HEK293T (cell line): ENCODE results near the gene PAX2.
A peak's percentile ranks its signal among the peaks of the same experiment; 100 is the strongest.

Experiments used
- CTCF ChIA-PET: fragments of 350-600 bp; formaldehyde crosslinking; extraction: SDS; loops from one replicate; lab custom pipeline; 2021; ENCODE audit warnings: antibody characterized with exemption, inconsistent platforms; lab: Yijun Ruan, JAX
- POLR2A ChIA-PET: fragments of 350-600 bp; formaldehyde crosslinking; extraction: SDS; loops from one replicate; lab custom pipeline; 2020; ENCODE audit warnings: antibody characterized with exemption, inconsistent platforms; lab: Yijun Ruan, JAX
- DNase-seq: peaks from one replicate; pipeline ENCODE4 v3.0.0; 2012; ENCODE audit warnings: mixed read lengths; ENCODE audit errors: extremely low spot score
- BHLHE40 ChIP-seq: fragments of 450-650 bp; IDR thresholded peaks from 2 replicates; pipeline ENCODE4 v1.6.1; 2016; ENCODE audit warnings: mild to moderate bottlenecking, moderate library complexity, borderline replicate concordance
- CTBP1 ChIP-seq: fragments of 450-650 bp; IDR thresholded peaks from 2 replicates; pipeline ENCODE4 v1.6.1; 2016; ENCODE audit warnings: borderline replicate concordance
- ELF4 ChIP-seq: fragments of 450-650 bp; IDR thresholded peaks from 2 replicates; pipeline ENCODE4 v1.6.1; 2017; ENCODE audit warnings: antibody characterized with exemption
- FOXA1 ChIP-seq: fragments of 450-650 bp; IDR thresholded peaks from 2 replicates; pipeline ENCODE4 v1.6.1; 2016; ENCODE audit warnings: mild to moderate bottlenecking
- FOXK2 ChIP-seq: fragments of 450-650 bp; IDR thresholded peaks from 2 replicates; pipeline ENCODE4 v1.6.1; 2016; ENCODE audit warnings: mild to moderate bottlenecking
- FOXM1 ChIP-seq: fragments of 450-650 bp; IDR thresholded peaks from 2 replicates; pipeline ENCODE4 v1.6.1; 2017; ENCODE audit warnings: mild to moderate bottlenecking, borderline replicate concordance
- HDGF ChIP-seq: fragments of 450-650 bp; IDR thresholded peaks from 2 replicates; pipeline ENCODE4 v1.6.1; 2017; ENCODE audit warnings: antibody characterized with exemption, borderline replicate concordance
- L3MBTL2 ChIP-seq: fragments of 450-650 bp; conservative IDR thresholded peaks from 2 replicates; pipeline ENCODE4 v1.6.1; 2016; ENCODE audit warnings: mild to moderate bottlenecking
- LEF1 ChIP-seq: fragments of 450-650 bp; IDR thresholded peaks from 2 replicates; pipeline ENCODE4 v1.6.1; 2017; ENCODE audit warnings: mild to moderate bottlenecking, borderline replicate concordance
- NFRKB ChIP-seq: fragments of 450-650 bp; IDR thresholded peaks from 2 replicates; pipeline ENCODE4 v1.6.1; 2016; ENCODE audit warnings: mild to moderate bottlenecking, moderate library complexity
- SP1 ChIP-seq: fragments of 450-650 bp; IDR thresholded peaks from 2 replicates; pipeline ENCODE4 v1.6.1; 2017
- SUZ12 ChIP-seq: fragments of 450-650 bp; IDR thresholded peaks from 2 replicates; pipeline ENCODE4 v1.6.1; 2016; ENCODE audit warnings: mild to moderate bottlenecking
- TARDBP ChIP-seq: fragments of 450-650 bp; IDR thresholded peaks from 2 replicates; pipeline ENCODE4 v1.6.1; 2016
- ZNF384 ChIP-seq: fragments of 450-650 bp; IDR thresholded peaks from 2 replicates; pipeline ENCODE4 v1.6.1; 2016
- TF ChIP-seq, protein P1 (sequence below): fragments of 450-650 bp; IDR thresholded peaks from 2 replicates; pipeline ENCODE4 v1.6.1; 2016

PAX2 gene

GRCh38 chr10:100745882-100746783 is 751 bp downstream of the PAX2 start:
- TF ChIP-seq LEF1 (no peak), ZNF384 (no peak), BHLHE40 (no peak), HDGF (no peak), CTBP1 (no peak), FOXM1 (no peak)
- CTCF ChIA-PET: interaction anchor here (3.6 kb wide), 1 partner anchor 17 kb away, joined by 22 read pairs; no protein-coding TSS in a partner anchor
- POLR2A ChIA-PET: interaction anchor here (1.2 to 1.5 kb wide), 2 partner anchors 67 to 211 kb away, joined by 3 to 6 read pairs; partner anchors contain the start of gene HIF1AN
- peak; percentile 50 for DNase-seq

- ChIA-PET CTCF (no interaction called here), POLR2A (no interaction called here)
- no peak for DNase-seq
- no peak for TF ChIP-seq FOXM1
- no peak for TF ChIP-seq SP1
- no peak for TF ChIP-seq SUZ12
- TF ChIP-seq ZNF384: no peak
Observed at GRCh38 chr10:100746784-100747455, 1.5 kb downstream of the PAX2 start.

GRCh38 chr10:100747456-100748230 is 2.3 kb downstream of the PAX2 start:
- DNase-seq: no peak
- TF ChIP-seq TARDBP (no peak), NFRKB (no peak), HDGF (no peak), SUZ12 (no peak), ELF4 (no peak), FOXA1 (no peak), CTBP1 (no peak)
- TF ChIP-seq, protein P1, sequence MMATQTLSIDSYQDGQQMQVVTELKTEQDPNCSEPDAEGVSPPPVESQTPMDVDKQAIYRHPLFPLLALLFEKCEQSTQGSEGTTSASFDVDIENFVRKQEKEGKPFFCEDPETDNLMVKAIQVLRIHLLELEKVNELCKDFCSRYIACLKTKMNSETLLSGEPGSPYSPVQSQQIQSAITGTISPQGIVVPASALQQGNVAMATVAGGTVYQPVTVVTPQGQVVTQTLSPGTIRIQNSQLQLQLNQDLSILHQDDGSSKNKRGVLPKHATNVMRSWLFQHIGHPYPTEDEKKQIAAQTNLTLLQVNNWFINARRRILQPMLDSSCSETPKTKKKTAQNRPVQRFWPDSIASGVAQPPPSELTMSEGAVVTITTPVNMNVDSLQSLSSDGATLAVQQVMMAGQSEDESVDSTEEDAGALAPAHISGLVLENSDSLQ: no peak
- POLR2A ChIA-PET: no interaction called here
- CTCF ChIA-PET: no interaction called here

- POLR2A ChIA-PET: no interaction called here
- TF ChIP-seq L3MBTL2: no peak
- TF ChIP-seq NFRKB: no peak
- no peak for TF ChIP-seq FOXA1
- TF ChIP-seq SP1: no peak
- no peak for TF ChIP-seq TARDBP
- TF ChIP-seq HDGF: no peak
- TF ChIP-seq FOXK2: no peak
- TF ChIP-seq FOXM1: no peak
- TF ChIP-seq CTBP1: no peak
- TF ChIP-seq ELF4: no peak
- no peak for TF ChIP-seq BHLHE40
Observed at GRCh38 chr10:100748231-100749058, 3.1 kb downstream of the PAX2 start.

GRCh38 chr10:100749059-100749308 is 3.6 kb downstream of the PAX2 start:
- ChIA-PET POLR2A (no interaction called here), CTCF (no interaction called here)
- TF ChIP-seq CTBP1 (no peak), FOXM1 (no peak), FOXK2 (no peak), TARDBP (no peak), BHLHE40 (no peak)
- TF ChIP-seq, protein P1: no peak
- DNase-seq: no peak

More at GRCh38 chr10:100748231-100749058, 3.1 kb downstream of the PAX2 start:
- CTCF ChIA-PET: no interaction called here
- DNase-seq: no peak

DNA sequence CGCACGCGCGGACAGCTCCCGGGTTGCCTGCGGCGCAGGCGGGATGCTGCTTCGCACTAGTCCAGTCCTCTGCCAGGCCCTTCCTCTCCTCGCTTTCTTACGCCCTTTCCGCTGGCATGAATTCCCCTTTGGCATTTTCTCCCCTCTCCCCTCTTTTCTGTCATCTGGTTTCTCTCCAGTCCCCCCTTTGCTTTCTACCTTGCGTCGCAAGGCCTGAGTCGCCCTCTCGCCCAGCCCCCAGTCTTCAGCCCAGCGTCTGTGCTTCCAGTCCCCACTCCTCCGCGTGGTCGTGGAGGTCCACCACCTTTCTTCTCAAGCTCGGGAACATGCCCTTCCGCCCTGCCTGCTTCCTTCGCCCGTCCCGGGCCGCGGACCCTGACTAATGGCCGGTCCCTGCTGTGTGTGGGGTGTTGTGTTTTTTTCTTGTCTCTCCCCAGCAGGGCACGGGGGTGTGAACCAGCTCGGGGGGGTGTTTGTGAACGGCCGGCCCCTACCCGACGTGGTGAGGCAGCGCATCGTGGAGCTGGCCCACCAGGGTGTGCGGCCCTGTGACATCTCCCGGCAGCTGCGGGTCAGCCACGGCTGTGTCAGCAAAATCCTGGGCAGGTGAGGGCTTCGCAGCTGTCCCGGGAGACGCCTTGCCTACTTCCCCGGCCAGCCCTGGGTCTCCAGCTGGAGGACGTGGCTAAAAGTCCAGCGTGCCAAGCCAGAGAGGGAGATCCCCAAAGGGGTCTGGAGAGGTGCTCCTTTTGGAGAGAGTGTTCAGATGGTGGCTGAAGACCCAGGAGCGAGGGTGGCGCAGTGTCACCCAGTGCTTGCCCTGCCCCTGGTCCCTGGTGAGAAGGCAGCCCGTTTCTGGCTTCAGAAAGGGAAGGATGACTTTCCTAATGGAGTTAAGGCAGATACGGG is 4.2 kb downstream of the PAX2 start:
- DNase-seq: no peak
- ChIA-PET POLR2A (no interaction called here), CTCF (no interaction called here)
- TF ChIP-seq NFRKB: no peak
- TF ChIP-seq CTBP1: no peak
- TF ChIP-seq ELF4: no peak
